ENCODE results near the gene CHIT1.

The CHIT1 gene

DNA sequence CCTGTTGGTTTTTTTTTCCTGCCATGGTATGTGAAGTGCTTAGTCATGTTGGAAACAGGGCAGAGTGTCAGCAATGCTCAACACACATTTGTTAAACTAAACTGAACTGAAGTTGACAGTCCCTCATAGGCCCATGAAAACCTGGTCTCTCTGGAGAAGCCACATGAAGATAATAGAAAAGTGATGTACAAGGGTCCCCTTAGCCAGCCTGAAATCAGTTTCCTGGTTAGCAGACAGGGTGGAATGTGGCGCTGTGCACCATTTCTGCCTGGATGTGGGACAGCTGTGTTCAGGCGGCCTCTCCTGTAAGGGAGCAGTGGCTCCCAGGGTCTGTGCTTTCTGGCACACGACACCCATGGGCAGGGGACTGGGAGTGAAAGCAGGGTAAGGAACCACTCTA, 33.1 kb downstream of the CHIT1 start:
- no peak for DNase-seq (ENCODE audit: low read depth, low spot score)
- ChIA-PET CTCF (interaction anchor here (0.9 to 4.7 kb wide), 5 partner anchors 10 to 157 kb away, joined by 3 to 26 read pairs (median 3); partner anchors contain the start of gene CHI3L1), POLR2A (no interaction called here)
- H3K4me3 ChIP-seq (ENCODE audit: low read depth, low read length), result no peak overlapping the region
- TF ChIP-seq, protein P1, sequence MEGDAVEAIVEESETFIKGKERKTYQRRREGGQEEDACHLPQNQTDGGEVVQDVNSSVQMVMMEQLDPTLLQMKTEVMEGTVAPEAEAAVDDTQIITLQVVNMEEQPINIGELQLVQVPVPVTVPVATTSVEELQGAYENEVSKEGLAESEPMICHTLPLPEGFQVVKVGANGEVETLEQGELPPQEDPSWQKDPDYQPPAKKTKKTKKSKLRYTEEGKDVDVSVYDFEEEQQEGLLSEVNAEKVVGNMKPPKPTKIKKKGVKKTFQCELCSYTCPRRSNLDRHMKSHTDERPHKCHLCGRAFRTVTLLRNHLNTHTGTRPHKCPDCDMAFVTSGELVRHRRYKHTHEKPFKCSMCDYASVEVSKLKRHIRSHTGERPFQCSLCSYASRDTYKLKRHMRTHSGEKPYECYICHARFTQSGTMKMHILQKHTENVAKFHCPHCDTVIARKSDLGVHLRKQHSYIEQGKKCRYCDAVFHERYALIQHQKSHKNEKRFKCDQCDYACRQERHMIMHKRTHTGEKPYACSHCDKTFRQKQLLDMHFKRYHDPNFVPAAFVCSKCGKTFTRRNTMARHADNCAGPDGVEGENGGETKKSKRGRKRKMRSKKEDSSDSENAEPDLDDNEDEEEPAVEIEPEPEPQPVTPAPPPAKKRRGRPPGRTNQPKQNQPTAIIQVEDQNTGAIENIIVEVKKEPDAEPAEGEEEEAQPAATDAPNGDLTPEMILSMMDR (IDR thresholded peaks at IDR 0.05; ENCODE audit: insufficient read depth, low read length, missing control alignments), result peak; percentile 18

DNA sequence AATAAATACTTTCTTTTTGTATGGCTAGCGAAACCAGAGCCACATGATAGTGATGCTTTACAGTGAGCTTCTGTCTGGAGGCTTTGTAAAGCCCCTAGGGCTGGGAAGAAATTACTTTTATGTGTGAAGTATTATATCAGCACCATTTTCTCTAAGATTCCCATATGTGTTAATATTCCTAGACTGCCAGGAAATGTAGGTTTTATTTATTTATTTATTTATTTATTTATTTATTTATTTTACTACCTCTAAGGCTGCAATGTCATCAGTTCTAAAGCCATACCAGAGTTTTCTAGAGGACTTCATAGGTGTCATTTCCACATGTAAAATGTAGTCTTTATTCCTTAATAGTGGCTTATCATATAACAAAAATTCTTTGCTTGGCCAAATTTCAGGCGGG, 38.5 kb downstream of the CHIT1 start:
- DNase-seq (ENCODE audit: low read depth, low spot score), result no peak
- TF ChIP-seq, protein P1 (IDR thresholded peaks at IDR 0.05; ENCODE audit: insufficient read depth, low read length, missing control alignments), result no peak
- ChIA-PET CTCF (interaction anchor here (1.0 to 4.8 kb wide), 2 partner anchors 9 to 19 kb away, joined by 3 to 31 read pairs; no protein-coding TSS in a partner anchor), POLR2A (no interaction called here)
- H3K4me3 ChIP-seq (ENCODE audit: low read depth, low read length), result no peak overlapping the region

DNA sequence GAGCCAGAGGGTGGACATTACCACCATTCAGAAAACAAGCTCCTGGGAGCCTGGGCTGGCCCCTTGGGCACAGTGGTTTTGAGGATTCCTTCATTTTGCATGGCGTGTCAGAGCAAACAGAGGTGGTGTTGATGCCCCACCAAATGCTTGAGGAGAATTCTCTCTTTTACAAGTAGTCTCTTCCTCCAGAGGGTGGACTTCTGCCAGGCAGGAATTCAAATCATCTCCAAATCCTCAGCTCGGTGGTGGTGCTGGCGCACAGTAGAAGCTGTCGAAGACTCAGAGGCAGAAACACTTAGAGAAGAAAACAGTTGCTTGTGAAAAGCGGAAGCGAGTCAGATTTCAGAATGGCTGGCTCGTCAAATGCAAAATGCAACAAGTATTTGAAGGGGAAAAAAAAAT, 39.5 kb downstream of the CHIT1 start:
- CTCF ChIA-PET, result interaction anchor here (0.9 to 4.8 kb wide), 4 partner anchors 18 to 72 kb away, joined by 3 to 31 read pairs (median 6); no protein-coding TSS in a partner anchor
- TF ChIP-seq, protein P1 (IDR thresholded peaks at IDR 0.05; ENCODE audit: insufficient read depth, low read length, missing control alignments), result no peak
- POLR2A ChIA-PET, result no interaction called here
- H3K4me3 ChIP-seq (ENCODE audit: low read depth, low read length), result no peak overlapping the region
- no peak for DNase-seq (ENCODE audit: low read depth, low spot score)

DNA sequence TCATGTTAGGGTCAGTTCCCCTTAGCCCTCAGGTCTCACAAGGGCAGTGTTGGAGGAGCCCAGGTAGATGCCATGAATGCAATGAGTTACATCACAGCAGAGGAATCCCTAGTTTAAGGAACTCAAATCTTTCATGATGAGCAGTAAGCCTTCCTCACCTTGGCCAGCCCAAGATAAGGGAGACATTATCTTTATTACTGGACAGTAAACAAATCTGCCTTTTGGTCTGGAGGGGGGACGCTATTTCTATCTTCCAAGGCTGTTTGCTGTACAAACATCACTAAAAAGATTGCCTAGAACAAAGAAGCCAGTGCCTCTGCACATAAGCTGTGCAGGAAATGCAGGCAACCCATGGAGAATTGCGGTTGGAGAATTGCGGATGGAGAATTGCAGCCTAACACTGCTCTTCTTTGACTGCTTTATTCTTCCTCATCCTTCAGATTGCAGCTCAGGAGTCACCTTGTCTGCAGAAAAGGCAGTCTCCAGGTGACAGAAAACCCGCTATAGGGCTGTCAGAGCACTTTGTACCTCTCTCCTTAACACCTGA, 40.7 kb downstream of the CHIT1 start:
- ChIA-PET CTCF (interaction anchor here (1.2 to 4.8 kb wide), 4 partner anchors 16 to 71 kb away, joined by 3 to 31 read pairs (median 5); no protein-coding TSS in a partner anchor), POLR2A (no interaction called here)
- TF ChIP-seq, protein P1 (IDR thresholded peaks at IDR 0.05; ENCODE audit: insufficient read depth, low read length, missing control alignments), result no peak
- no peak overlapping the region for H3K4me3 ChIP-seq (ENCODE audit: low read depth, low read length)
- DNase-seq (ENCODE audit: low read depth, low spot score), result no peak

DNA sequence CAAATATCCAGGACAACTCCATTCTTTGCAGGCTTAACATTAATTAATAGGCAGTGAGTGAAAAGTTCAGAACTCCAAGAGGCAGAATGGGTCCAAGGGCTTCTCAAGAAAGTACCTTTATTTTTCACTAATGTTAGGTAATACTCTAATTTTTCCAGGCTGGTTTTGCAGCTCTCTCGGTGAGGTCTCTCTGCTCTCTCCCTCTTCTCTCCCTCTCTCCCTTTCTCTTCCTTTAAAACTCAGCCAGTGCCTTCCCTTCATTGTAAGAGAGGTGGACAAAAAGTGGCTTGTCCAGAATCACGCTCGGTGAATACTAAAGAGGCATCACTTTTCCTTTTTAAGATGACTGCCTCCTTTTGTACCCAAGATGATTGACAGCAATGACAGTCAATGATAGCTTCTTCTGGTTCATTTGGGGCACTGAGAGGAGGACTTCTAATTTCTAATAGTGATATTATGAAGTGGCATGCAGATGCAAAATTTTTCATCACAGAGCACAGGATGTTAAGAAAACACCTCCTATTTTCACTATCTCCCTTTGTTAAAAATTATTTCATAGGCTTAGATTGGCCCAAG, 41.7 kb downstream of the CHIT1 start:
- ChIA-PET CTCF (interaction anchor here (0.6 to 10.5 kb wide), 5 partner anchors 16 to 80 kb away, joined by 3 to 94 read pairs (median 5); no protein-coding TSS in a partner anchor), POLR2A (no interaction called here)
- TF ChIP-seq, protein P1 (IDR thresholded peaks at IDR 0.05; ENCODE audit: insufficient read depth, low read length, missing control alignments), result no peak
- no peak for DNase-seq (ENCODE audit: low read depth, low spot score)
- no peak overlapping the region for H3K4me3 ChIP-seq (ENCODE audit: low read depth, low read length)

DNA sequence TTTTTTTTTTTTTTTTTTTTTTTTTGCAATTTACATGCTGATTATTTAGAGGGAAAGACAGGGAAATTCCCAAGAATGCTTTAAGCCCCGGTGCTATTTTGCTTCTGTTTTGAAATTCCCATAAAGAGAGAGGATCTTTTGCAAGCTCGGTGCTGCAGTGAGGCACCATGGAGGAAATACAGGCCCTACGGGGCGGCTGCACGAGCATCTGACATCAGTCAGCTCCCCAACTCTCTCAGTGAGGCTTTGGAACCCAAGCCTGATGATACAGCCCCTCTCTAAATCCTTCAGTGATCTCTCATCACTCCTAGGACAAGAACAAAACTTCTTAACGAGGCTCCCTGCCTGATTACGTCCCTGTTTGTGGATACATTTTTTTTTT, 42.2 kb downstream of the CHIT1 start:
- DNase-seq (ENCODE audit: low read depth, low spot score), result no peak
- ChIA-PET CTCF (interaction anchor here (0.6 to 10.5 kb wide), 5 partner anchors 16 to 80 kb away, joined by 3 to 94 read pairs (median 5); no protein-coding TSS in a partner anchor), POLR2A (no interaction called here)
- TF ChIP-seq, protein P1 (IDR thresholded peaks at IDR 0.05; ENCODE audit: insufficient read depth, low read length, missing control alignments), result no peak
- H3K4me3 ChIP-seq (ENCODE audit: low read depth, low read length), result no peak overlapping the region
